Stimulated activated CD4-positive, alpha-beta T cell treated with anti-CD3 and anti-CD28 coated beads, Interleukin-15, amount 100 ng/mL, for 24 hours (primary cell): ENCODE measurements around the gene CRYGS.
A peak's percentile ranks its signal among the peaks of the same experiment; 100 is the strongest.
"Not testable (repeated sequence)": the region's sequence is repeated elsewhere in the genome, so short reads cannot be mapped to it uniquely, and the experiment has no call there.

Source experiments
- DNase-seq: peaks from one replicate; pipeline ENCODE4 v3.0.0-alpha.2; 2020

The CRYGS gene

DNA sequence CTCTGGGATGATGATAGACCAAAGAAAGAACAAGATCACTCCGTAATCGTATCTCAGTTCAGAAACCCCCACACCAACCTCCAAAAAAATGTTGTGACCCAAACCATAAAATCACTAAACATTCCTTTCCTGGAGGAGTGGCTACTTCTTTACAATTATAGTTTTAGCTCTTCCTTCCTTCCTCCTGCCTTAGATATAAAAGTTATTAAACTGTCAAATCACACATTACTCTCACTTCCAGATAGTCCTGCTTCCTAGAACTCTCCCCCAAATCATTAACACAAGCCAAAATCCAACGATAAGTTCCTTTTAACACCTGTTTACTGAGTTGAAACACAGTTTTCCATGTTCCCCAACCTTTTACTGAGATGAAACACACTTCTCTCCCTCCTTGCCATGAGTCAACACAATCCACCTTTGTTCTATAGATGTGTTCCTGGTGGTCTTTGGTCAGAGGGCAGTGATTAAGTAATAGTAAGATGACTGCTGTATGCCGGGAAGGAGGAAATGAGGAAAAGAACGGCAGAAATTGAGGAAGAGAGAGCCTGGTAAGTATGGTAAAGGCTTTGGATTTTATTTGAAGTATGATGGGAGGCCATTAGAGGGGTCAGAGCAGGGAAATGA is 8.3 kb upstream of the CRYGS start:
- DNase-seq = no peak

GRCh38 chr3:186551387-186551786 is 7.2 kb upstream of the CRYGS start:
- DNase-seq = no peak

DNA sequence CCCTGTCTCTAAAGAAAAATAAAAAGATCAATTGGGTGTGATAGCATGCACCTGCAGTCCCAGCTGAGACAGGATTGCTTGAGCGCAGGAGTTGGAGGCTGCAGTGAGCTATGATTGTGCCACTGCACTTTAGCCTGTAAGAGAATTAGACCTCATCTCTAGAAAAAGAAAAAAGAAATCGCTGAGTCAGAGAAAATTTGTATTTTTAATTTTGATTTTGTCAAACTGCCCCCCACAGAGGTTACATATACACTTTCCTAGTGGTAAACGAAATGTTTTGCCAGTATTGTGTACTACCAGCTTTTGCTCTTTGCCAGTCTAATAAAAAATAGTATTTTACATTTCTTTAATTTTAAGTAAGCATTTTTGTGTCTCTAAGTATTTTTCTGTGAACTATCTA is 5.3 kb upstream of the CRYGS start:
- DNase-seq = no peak

DNA sequence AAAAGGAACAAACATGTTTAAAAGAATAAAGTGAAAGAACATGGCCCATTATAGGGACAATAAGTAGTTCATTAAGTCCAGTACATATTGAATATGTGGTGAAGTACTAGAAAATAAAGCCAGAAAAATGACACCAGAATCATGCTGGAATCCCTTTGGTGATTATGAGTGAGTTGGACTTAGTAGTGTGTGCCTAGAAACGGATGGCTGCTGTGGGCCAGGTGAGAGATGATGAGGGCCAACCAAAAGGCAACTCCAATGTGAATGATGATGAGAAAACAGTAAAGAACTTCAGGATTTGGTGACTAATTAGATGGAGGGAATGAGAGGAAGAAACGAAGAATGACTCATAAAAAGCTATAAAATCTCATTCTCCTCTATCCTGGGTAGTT is 3.3 kb downstream of the CRYGS start:
- no peak for DNase-seq

- peak; percentile 87 for DNase-seq
Observed at GRCh38 chr3:186540221-186540834, 3.9 kb downstream of the CRYGS start.

DNA sequence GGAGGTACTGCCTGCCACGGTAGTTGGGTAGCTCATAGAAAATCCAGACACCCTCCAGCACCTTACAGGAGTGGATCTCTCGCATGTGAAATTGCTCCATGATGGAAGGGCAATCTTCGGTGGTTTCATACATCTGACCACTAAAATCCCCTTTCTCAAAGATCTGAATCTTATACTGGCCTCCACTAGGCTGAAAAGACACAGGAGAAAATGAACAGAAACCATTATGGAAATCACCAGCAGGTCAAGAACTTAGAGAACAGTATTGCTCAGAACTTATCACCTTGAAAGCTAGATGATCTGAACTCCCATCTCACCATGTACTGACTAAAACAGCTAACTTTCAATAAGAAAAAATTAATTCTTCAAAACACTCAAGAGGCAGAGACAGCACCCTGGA is 5.4 kb downstream of the CRYGS start:
- DNase-seq = no peak

DNA sequence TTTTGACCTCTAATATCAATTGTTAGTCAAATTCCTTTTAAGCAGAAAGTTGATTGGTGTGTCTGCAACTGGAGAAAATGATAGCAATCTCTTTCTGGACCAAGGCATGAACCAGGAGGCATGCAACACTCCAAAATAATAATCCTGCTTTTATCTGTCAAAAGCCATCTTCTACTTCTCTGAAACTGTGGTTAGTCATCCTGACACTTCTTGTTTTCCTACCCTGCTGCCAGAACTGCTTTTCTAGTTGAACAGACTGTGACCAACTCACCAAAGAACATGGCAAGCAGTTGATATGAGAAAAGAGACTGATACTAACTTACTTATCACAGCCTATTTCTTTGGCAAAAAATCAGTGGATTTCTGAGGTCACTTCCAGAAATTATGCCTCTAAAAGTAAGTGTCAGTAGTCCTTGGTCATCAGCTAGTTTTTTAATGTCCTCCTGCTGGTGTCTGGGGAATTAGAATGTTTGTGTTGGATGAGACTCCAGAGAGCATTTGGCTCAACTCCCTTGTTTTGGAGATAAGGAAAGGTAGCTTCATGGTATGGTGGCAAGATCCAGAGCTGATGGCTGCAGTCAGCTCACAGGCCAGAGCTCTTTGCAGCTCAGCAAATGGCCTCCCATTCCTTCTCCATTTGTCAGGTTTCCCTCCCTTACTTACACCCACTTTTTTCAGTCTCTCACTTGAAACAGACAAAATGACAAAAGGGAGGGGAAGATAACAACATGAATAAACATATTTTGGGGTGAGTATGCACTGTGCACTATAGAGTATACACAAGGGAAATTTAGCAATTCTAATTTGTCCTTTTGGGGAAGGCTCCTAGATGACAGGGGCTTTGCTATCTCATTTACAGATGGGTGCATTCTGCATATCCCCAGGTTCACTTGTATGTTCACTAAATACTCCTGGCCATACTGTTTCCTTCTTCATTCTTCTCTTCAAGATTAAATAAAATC is 7.0 kb downstream of the CRYGS start:
- DNase-seq = no peak

DNA sequence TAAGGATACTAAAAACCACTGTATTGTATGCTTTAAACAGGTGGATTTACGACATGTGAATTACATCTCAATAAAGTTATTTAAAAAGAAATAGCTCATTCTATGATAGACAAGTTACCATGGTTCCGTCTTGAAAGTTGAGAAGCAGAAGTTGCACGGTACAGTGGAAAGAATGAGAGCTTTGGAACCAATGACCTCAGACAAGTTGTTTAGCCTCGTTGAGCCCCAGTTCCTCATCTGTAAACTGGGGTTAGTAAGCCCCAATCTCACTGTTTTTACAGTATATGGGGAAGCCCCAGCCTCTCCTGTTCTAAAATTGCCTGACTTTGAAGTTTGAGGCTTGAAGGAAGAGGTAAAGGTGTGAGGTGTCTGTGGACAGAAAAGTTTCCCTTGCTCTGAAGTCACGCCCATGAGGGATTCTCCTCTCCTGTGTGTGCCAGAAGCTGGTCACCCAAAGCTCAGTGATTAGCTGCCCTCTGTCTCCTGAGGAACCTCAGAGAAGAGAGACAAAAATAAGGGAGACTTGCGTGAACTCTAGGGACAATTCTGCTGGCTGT is 10.0 kb downstream of the CRYGS start:
- peak; percentile 70 for DNase-seq

- no peak for DNase-seq
Observed at GRCh38 chr3:186532598-186533072, 11.5 kb downstream of the CRYGS start.

- not testable (repeated sequence) for DNase-seq
Observed at GRCh38 chr3:186531694-186532093, 12.5 kb downstream of the CRYGS start.

DNA sequence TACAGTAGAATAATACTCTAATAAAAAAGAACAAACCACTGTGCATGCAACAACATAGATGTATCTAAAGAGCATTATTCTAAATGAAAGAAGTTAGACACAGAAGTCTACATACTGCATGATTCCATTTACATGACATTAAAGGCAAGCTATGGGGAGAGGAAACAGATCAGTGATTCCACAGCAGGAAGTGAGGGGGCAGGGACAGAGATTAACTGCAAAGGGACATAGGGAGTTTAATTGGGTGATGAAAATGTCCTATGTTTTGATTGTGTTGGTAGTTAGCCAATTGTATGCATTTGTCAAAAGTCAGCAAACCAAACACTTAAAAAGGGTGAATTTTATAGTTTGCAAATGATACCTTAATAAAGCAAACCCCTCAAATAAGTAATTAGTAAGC is 13.8 kb downstream of the CRYGS start:
- no peak for DNase-seq

DNA sequence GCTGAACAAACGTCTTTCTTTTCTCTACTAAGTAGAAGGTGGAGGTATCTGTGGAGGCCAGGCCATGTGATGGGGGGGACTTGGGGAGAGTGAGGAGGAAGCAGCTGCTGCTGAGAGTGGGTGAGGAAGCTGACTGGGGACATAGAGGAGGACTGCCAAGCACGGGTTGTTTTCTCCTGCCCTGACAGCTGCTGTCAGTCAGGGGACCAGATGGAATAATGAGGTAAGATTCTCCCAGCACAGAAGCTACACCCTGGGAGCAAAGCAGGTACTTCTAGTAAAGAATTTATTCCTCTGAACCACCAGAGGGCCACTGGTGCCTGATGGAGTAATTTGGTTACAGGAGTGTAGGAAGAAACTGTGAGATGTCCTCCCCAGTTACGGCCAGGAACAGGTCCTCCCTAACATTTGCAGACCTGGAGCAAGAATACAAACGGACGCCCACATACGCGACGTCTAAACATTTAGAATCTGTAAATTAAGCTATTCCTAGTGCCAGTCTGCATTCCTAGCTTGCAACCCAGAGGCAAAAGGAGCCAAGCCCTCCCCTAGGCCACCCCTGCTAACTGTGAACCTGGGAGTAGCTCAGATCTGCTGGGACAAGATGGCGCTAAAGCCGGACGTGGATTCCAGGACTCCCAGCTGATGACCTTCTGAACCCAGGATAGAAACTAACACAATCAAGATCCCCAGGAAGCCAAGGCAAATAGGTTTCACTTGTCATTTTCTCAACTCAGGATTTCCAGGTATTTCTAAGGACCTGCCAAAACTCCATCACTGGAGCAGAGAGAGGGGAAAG is 14.8 kb downstream of the CRYGS start:
- DNase-seq = no peak

GRCh38 chr3:186526256-186526606 is 17.9 kb downstream of the CRYGS start:
- no peak for DNase-seq

DNA sequence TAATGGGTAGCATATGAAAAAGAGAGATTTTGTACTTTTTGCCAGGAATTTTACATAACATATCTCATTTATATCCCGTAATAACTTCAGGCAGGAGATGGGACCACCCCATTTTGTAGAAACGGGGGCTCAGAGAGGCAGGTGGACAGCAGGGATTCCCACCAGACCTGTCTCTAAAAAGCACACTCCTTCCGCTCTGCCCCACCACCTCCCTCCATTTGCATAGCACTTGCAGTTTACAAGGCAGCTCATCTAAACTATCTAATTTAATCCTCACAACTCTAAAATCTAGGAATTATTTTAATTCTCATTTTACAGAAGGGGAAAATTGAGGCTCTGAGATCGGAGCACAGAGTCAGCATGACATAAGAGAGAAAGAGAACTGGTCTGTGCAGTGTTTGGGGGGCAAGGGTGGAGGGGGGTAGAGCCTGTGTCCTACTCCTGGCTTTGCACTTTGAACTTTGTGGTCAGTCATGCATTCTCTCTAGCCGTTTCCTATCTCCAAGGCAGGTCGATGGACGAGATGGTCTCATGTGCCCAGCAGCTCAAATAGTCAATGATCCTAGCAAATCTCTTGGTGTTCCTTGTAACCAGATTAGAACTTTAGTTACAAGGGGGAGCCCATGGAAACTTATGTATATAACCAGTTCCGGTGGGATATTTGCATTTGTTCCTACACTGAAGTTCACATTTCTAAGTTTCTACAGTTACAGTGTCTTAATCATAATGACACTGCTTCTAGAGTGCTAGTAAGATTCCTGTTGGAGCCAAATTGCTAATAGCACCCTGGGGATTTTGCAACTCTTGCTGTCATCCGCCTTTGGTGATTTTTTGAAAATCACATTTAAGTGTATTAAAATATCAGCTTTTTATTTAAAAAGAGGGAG is 18.6 kb downstream of the CRYGS start:
- DNase-seq = no peak

DNA sequence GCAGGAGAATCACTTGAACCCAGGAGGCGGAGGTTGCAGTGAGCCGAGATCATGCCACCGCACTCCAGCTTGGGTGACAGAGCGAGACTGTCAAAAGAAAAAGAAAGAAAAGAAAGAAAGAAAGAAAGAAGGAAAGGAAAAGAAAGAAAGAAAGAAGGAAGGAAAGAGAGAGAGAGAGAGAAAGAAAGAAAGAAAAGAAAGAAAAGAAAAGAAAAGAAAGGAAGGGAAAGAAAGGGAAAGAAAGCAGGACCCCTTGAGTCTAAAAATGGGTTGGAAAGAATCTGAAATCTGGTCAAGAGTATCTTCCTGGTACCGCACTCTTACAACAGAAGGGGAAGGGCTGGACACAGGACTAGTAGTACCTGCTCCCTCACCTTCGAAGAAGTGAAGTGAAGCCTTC is 19.6 kb downstream of the CRYGS start:
- DNase-seq = no peak

GRCh38 chr3:186523434-186523833 is 20.7 kb downstream of the CRYGS start:
- DNase-seq = no peak

DNA sequence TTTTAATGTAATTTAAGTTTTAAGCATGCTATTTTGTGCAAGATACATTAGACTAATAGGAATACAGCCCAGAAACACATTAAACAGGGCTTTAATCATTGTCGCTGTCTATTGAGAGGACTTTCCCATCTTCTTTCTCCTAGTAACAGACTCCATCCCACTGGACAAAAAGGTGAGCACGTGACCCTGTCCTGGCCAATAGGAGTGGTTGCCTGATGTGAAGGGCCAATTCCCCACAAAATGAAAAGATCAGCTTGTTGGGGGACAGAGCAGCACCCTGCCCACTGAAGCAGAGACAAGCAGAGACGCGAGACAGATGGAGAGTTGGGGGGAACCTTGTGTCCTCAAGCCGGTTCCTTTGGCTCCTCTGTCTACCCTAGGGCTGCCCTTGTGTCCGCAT is 21.2 kb downstream of the CRYGS start:
- DNase-seq = no peak

DNA sequence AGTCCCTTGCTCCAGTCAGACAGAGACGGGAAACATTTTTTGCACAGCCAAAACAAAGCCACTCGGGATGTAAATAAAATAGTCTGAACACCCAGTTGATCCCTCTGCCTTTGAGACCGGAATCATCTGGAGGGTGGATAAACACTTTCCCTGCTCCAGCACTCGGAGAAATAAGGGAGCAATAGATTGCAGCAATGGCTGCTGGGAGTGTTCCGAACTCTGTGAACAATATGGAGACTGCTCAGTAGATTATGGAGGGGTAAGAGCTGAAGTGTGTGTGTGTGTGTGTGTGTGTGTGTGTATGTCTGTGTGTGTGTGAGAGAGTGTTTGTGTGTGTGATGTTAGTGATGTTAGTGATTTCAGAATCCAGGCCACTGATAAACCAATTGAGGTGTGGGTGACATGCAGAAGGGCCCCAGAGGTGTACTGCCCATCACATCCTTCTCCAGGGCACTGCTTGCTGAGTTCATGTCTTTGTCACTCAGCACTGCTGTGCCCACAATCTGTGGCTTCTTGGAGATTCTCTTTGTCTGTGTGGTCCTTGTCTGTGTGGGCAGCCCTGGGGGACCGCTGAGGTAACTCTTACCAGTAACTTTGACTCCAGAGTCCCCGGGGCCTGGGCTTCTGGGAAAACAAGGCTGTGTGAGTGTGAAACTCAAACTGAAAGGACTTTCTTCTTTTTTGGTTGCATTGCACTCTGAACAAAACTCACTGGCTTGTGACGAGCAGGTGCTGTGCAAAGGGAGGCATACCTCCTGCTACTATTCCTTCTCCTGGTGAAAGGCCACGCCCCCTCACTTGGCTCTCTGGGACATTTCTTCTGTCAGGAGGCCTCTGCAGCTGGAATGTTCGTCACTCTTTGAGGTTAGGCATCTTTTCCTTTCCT is 23.0 kb downstream of the CRYGS start:
- peak; percentile 65 for DNase-seq

DNA sequence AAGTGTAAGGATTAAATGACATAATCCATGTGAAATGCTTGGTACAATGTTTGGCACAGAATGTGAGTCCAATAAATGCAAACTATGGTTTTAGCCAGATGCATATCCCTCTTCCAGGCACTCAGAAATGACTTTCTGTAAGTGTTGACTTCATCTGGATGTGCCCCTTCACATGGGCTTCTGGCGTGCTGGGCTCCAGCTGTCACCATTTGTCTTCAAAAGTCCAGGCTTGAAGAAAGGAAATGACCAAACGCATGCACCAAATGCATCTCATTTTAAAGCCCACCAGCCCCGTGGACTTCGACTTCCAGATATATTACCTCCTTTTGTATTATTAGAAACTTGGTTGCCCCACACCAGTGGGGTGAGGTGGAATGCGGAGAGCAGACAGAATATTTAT is 23.7 kb downstream of the CRYGS start:
- DNase-seq = no peak

DNA sequence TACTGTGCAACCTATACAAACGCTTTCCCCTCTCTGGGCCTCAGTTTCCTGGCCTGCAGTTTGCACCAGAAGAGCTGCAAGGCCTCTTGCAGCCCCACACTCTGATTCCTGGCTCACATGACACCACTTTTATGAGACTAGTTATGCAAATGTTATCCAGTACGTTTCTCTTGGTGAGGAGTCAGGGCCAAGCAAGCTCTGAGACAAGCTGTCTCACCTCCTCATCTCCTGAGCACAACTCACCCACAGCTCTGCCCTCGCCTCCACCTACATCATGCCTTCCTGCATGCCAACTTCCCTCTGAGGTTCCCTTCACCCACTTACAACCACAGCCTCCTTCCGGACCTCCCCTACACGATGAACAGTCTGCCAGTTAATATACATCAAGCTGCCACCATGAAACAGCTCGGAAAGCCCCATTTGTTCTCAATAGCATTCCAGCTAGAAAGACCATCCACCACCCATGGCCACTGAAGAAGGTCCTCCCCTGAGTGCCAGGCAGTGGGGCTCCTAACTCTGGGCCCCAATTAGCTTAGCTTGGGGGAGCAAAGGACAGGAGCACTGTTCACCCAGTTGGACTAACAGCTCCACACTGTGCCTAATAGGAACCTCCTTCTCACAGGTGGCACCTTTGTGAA is 25.0 kb downstream of the CRYGS start:
- peak; percentile 71 for DNase-seq
